ENCODE measurements around the gene BABAM2.

Gene BABAM2

GRCh38 chr2:28133778-28134177 lies 243.2 kb downstream of the BABAM2 start:
- no peak for DNase-seq (ENCODE audit: low read depth)

- DNase-seq (ENCODE audit: low read depth) = peak; percentile 39
Measured at GRCh38 chr2:28134262-28134812, 243.8 kb downstream of the BABAM2 start.

- DNase-seq (ENCODE audit: low read depth) = no peak
Measured at GRCh38 chr2:28134857-28135256, 244.3 kb downstream of the BABAM2 start.

GRCh38 chr2:28135324-28135723 lies 244.8 kb downstream of the BABAM2 start:
- DNase-seq (ENCODE audit: low read depth) = peak; percentile 76

- DNase-seq (ENCODE audit: low read depth) = no peak
Measured at GRCh38 chr2:28135799-28136198, 245.3 kb downstream of the BABAM2 start.

- DNase-seq (ENCODE audit: low read depth) = no peak
Measured at GRCh38 chr2:28136556-28136955, 246.0 kb downstream of the BABAM2 start.

- no peak for DNase-seq (ENCODE audit: low read depth)
Measured at GRCh38 chr2:28137221-28137620, 246.7 kb downstream of the BABAM2 start.

GRCh38 chr2:28142386-28142785 lies 251.9 kb downstream of the BABAM2 start:
- DNase-seq (ENCODE audit: low read depth) = no peak

GRCh38 chr2:28148000-28148399 lies 257.5 kb downstream of the BABAM2 start:
- DNase-seq (ENCODE audit: low read depth) = no peak

GRCh38 chr2:28148566-28148965 lies 258.0 kb downstream of the BABAM2 start:
- DNase-seq (ENCODE audit: low read depth) = no peak

- no peak for DNase-seq (ENCODE audit: low read depth)
Measured at GRCh38 chr2:28150236-28150915, 259.8 kb downstream of the BABAM2 start.

GRCh38 chr2:28150994-28151393 lies 260.5 kb downstream of the BABAM2 start:
- DNase-seq (ENCODE audit: low read depth) = no peak

GRCh38 chr2:28152585-28153280 lies 262.2 kb downstream of the BABAM2 start:
- DNase-seq (ENCODE audit: low read depth) = no peak

- no peak for DNase-seq (ENCODE audit: low read depth)
Measured at GRCh38 chr2:28153851-28154250, 263.3 kb downstream of the BABAM2 start.

GRCh38 chr2:28155086-28155485 lies 264.6 kb downstream of the BABAM2 start:
- DNase-seq (ENCODE audit: low read depth) = no peak

GRCh38 chr2:28155627-28156026 lies 265.1 kb downstream of the BABAM2 start:
- DNase-seq (ENCODE audit: low read depth) = peak; percentile 43

GRCh38 chr2:28158791-28159190 lies 268.3 kb downstream of the BABAM2 start:
- DNase-seq (ENCODE audit: low read depth) = no peak

GRCh38 chr2:28160986-28161425 lies 270.5 kb downstream of the BABAM2 start:
- no peak for DNase-seq (ENCODE audit: low read depth)

GRCh38 chr2:28161466-28161865 lies 270.9 kb downstream of the BABAM2 start:
- DNase-seq (ENCODE audit: low read depth) = no peak

GRCh38 chr2:28162564-28162963 lies 272.0 kb downstream of the BABAM2 start:
- DNase-seq (ENCODE audit: low read depth) = no peak

- no peak for DNase-seq (ENCODE audit: low read depth)
Measured at GRCh38 chr2:28163028-28163427, 272.5 kb downstream of the BABAM2 start.

- DNase-seq (ENCODE audit: low read depth) = no peak
Measured at GRCh38 chr2:28163627-28164279, 273.2 kb downstream of the BABAM2 start.

GRCh38 chr2:28164280-28164801 lies 273.8 kb downstream of the BABAM2 start:
- no peak for DNase-seq (ENCODE audit: low read depth)

Data from CMK (cell line).